ENCODE results near the gene MAPRE3.
"Not testable (repeated sequence)": the region's sequence is repeated elsewhere in the genome, so short reads cannot be mapped to it uniquely, and the experiment has no call there.

MAPRE3 gene

DNA sequence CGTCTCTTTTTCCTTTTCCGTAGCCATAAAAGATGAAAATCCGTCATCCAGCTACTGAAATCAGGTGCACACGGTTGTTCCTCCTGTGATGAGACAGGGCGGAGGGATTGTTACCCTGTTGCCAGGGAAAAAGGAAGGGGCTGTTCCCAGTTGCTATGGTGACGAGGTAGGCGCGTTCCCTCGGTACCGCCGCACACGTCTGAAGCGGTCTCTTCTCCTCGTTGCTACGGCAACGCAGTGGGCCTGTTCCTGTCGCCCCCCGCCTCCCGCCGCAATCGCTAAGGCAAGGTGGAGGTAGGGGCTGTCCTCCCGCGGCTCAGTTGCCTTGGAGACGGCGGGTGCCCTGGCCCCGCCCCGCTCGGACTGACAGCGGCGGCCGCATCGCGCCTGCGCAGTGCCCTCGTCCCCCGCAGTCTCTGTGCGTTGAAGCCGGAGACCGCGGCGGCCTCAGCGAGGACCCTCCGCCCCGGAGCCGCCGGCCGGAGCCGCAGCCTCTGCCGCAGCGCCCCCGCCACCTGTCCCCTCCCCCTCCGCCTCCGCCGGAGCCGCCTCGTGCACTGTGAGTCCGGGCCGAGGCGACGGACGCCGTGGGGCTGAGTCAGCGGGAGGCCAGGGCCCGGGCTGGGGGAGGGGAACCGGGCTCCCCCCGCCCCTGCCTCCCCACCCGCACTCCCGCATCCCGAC, at the start of gene MAPRE3:
TSS of gene MAPRE3 (plus strand) at position 394 of the 684 bp plus-strand sequence. CDS start 51,582 bp downstream, outside the sequence.
- DNase-seq = peak; percentile 69 to 76

DNA sequence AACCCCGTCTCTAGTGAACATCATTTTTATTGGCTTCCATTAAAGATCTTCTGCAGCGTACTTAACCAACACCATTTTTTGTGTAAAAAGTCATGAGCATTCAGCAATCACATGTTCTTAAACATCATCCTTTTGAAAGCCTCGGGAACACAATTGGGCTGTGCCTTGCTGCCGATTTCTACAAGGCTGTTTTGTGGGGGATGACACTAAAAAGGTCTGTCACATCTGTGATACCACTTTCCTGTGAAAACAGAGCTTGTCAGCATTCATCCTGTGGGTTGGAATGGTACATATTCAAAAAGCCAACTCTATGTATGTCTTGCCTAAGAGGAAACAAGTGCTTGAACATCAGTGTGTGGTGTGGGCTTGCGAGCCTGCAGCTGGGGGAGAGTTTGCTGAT, 49.1 kb upstream of the MAPRE3 start:
- no peak for DNase-seq

GRCh38 chr2:26922405-26923188, 47.8 kb upstream of the MAPRE3 start:
- peak; percentile 27 to 28 for DNase-seq

- DNase-seq = not testable (repeated sequence)
Observed at GRCh38 chr2:26923189-26923466, 47.3 kb upstream of the MAPRE3 start.

GRCh38 chr2:26924731-26925099, 45.7 kb upstream of the MAPRE3 start:
- no peak for DNase-seq

DNA sequence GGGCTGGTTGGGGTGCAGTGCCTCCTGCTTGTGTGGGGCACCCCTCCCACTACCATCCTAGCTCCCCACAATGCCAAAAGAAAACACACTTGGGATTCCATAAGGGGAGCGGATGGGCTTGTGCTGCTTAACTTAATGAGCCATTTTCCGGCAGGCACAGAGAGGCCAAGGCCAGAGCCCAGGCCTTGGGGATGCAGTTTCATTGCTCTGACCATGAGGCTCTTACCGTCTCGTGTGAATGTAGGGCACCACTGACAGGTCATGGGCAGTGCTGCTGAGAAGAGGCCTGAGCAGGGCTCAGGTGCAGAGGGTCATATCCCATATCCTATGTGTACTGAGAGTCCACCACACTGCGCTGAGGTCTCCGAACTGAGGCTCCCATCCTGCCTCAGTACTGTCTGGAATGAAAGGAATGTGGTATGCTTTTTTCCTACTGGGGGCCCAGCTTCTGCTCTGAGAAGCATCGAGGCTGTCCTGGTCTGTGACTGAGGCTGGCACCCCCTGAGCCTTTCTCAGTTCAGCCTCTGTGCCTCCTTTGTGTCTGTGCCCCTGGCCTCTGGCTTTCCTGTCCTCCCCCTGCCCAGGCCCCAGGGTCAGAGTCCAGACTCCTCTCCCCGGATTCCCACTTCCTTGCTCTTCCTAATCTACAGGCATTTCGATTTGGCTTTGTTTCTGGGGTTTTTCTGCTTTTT, 45.2 kb upstream of the MAPRE3 start:
- no peak for DNase-seq

DNA sequence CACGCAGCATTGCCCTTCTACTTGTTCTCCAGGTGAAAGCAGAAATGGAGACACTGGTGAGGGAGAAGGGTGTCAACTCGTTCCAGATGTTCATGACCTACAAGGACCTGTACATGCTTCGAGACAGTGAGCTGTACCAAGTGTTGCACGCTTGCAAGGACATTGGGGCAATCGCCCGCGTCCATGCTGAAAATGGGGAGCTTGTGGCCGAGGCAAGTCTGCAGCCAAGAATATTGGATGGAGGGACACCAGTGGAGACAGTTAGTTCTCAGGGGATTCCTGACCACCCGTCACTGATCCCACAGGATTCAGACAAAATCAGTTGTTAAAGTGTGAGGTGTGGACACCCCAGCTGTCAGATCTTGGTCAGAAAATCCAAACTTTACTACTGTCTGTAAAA, 43.2 kb upstream of the MAPRE3 start:
- DNase-seq = no peak

DNA sequence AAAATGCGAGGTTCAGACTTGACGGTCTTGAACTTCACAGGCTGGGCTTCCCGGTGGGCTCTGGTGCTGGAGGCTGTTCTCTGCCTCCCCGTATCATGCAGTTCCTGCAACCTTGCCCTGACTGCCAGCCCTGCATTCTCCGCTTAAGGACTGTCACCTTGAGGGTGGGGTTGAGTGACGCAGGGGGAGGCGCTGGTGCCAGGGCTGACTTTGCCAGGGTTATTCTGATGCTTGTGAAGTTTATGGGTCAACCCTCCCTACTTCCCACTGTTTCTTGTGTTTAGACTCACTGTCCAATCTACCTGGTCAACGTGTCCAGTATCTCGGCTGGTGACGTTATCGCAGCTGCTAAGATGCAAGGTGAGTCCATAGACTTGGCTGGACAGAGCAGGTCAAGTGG, 37.5 kb upstream of the MAPRE3 start:
- DNase-seq = no peak

GRCh38 chr2:26933431-26934334, 36.8 kb upstream of the MAPRE3 start:
- DNase-seq = no peak

DNA sequence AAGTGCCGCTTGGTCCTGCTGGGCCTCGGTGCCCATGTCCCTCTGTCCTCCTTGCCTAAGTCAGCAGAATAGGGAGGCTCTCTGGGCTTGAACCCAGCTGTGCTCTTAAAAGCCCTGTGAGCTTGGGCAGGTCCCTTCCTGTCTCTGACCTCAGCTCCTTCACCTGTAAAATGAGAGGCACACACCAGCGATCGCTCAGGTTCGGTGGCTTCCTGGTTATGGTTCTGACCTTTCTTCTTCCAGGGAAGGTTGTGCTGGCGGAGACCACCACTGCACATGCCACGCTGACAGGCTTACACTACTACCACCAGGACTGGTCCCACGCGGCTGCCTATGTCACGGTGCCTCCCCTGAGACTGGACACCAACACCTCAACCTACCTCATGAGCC, 36.1 kb upstream of the MAPRE3 start:
- no peak for DNase-seq

DNA sequence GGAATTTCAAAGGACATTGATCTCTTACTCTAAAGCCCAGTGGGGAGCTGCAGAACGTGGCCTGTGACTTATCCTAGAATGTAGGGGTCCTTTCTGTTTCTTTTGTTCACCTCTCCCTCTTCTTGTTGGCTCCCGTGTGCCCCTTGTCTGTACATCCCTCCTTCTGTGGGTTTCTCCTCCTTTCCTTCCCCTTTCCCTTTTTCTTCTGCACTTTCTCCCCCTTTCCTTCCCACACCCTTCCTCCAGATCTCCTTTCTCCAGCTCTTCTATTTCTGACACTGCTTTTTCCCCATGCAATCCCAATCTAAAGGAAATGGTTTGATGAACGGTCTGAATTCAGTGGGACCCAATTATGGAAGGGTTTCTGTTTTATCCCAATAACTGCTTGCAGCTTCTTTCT, 35.5 kb upstream of the MAPRE3 start:
- DNase-seq = no peak

DNA sequence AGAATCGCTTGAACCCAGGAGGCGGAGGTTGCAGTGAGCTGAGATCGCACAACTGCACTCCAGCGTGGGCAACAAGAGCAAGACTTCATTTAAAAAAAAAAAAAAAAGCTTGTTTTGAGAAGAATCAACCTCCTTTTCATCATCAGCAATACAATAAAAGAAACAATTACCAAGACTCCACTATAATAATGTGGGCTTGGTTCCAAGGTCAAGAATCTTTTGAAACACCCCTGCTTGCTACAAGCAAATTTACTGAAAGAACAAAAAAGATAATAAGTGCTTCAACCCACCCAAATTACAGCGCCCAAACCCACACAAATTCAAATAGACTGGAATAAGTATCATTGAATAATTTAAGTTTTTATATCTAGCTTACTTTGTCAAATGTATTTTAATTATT, 33.6 kb upstream of the MAPRE3 start:
- DNase-seq = no peak

- no peak for DNase-seq
Observed at GRCh38 chr2:26938399-26939118, 31.9 kb upstream of the MAPRE3 start.

GRCh38 chr2:26940001-26940400, 30.4 kb upstream of the MAPRE3 start:
- no peak for DNase-seq

DNA sequence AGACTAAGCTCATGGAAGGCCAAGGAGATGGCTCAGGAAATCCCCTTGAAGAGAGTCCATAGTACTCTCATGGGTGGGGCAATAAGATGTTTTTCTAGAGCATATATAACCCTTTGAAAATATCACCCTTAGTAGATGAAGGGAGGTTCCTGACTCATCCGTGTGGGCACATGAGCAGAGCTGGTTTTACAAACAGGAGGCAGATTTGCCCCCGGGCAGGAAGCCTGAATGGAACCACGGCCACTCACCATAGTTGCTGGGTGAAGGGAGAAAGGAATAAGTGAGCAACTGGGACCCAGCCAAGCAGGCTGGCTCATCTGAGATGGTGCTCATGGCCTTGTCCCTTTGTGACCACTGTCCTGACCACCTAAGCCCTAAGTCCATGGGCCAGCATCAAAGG, 29.0 kb upstream of the MAPRE3 start:
- DNase-seq = no peak

- DNase-seq = peak; percentile 50 to 59
Observed at GRCh38 chr2:26942543-26943295, 27.7 kb upstream of the MAPRE3 start.

DNA sequence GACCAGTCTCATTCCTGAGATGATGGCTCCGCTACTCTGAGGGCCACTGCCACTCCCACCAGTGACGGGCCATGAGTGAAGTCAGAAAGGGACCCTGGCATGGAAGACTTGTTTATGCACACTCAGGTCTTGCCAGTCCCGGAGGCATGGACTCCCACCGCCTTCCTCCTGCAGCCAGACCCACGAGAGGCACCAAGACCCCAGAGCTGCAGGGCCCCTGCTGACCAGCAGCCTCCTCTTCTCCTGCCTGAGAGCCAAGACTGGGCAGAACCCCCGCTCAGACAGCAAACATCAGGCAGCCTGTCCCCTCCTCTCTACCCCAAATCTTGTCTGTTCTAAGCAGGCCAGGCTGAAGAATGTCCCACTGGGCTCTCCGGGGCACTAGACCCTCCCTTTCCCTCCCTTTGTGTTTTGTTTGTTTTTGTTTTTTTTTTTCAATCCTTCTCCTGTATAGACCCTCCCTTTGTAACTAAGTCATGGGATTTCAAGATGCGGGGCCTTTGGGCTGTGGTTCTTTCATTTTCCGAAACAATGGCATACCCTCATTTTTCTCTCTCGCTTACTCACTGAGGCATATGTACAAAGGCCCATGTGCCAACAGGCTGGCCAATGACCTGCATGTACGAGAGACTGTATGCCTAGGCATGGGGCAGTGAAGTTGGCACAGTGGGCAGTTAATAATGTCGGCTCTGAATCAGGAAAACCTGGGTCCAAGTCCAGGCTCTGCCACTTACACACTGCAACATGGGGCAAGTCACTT, 24.3 kb upstream of the MAPRE3 start:
- no peak for DNase-seq

- no peak for DNase-seq
Observed at GRCh38 chr2:26946841-26947784, 23.3 kb upstream of the MAPRE3 start.

DNA sequence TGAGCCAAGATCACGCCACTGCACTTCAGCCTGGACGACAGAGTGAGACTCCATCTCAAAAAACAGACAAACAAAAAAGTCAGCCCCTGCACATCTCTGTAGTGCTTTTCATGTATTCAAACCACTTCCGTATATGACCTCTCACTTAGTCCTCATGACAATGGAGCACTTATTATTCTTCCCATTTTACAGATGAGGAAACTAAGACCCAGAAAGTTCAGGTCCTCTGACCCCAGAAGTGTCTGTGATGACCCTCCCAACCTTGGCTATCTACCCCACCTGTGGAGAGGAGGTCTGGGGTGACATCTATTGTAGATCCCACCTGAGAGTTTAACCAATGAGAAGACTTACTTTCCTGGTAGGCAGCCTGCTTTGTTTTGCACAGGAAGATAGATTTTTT, 21.6 kb upstream of the MAPRE3 start:
- no peak for DNase-seq

- DNase-seq = no peak
Observed at GRCh38 chr2:26950246-26950645, 20.2 kb upstream of the MAPRE3 start.

Measured in activated CD4-positive, alpha-beta T cell treated with anti-CD3 and anti-CD28 coated beads for 4 hours (primary cell).